Panc1 (cell line): Measurements from ENCODE around the gene NPPC. TPM values are rescaled to one million over a fixed set of nuclear protein-coding genes. Genes with fewer than 3 reads are reported as not detected.

Experiments used
- ATAC-seq: fragments of 200-7000 bp; cut with Tn5 transposase; 2 replicates; pipeline ENCODE4 v1.9.1; 2020; ENCODE audit warnings: mild to moderate bottlenecking, moderate library complexity
- BruUV-seq: library from RNA; stranded (reverse); fragments of 400-500 nt; replicated peaks from 2 replicates; lab custom pipeline; 2021; lab: Mats Ljungman, UMichigan
- CTCF ChIA-PET: fragments of 300-600 bp; sonication (Branson Sonifier 250); formaldehyde crosslinking; loops from one replicate; lab custom pipeline; 2022; ENCODE audit warnings: antibody characterized with exemption; lab: Charles Lee
- POLR2A ChIA-PET: fragments of 300-600 bp; sonication (Branson Sonifier 250); formaldehyde crosslinking; loops from one replicate; lab custom pipeline; 2022; ENCODE audit warnings: antibody characterized with exemption; lab: Charles Lee
- DNase-seq: peaks from one replicate; pipeline ENCODE4 v3.0.0-alpha.2; 2010; ENCODE audit warnings: low read depth, low spot score
- H3K27ac ChIP-seq: 2 replicates; pipeline ENCODE4 v1.5.1; 2011; ENCODE audit warnings: mild to moderate bottlenecking, low read length, inconsistent platforms
- H3K27me3 ChIP-seq: fragments of 200-500 bp; sonication (Bioruptor generic); 2 replicates; pipeline ENCODE4 v1.6.0; 2014; ENCODE audit warnings: low read length, inconsistent platforms; ENCODE audit not compliant: control insufficient read depth, insufficient read depth
- H3K36me3 ChIP-seq: fragments of 200-500 bp; sonication (Bioruptor generic); 2 replicates; pipeline ENCODE4 v1.5.1; 2014; ENCODE audit warnings: inconsistent platforms, mild to moderate bottlenecking, low read length, moderate library complexity; ENCODE audit not compliant: control insufficient read depth, insufficient read depth
- H3K4me1 ChIP-seq: 2 replicates; pipeline ENCODE4 v1.5.1; 2011; ENCODE audit warnings: inconsistent platforms, mild to moderate bottlenecking, low read length, moderate library complexity; ENCODE audit not compliant: control insufficient read depth, insufficient read depth
- H3K4me3 ChIP-seq, 2 experiments: 2 replicates each; pipeline ENCODE4 v1.5.1; 2011 to 2012; ENCODE audit warnings: low read depth in 2 of 2, low read length in 2 of 2, mild to moderate bottlenecking in 2 of 2, inconsistent platforms in 1 of 2, moderate library complexity in 1 of 2
- H3K9me3 ChIP-seq: fragments of 200-500 bp; sonication (Bioruptor generic); 2 replicates; pipeline ENCODE4 v1.5.1; 2014; ENCODE audit warnings: low read depth, mild to moderate bottlenecking, inconsistent platforms, low read length, moderate library complexity; ENCODE audit not compliant: control insufficient read depth, insufficient read depth
- POLR2AphosphoS5 ChIP-seq: IDR thresholded peaks from 2 replicates; pipeline ENCODE4 v1.6.1; 2012; ENCODE audit warnings: mild to moderate bottlenecking, low read depth, low read length, moderate library complexity
- SIN3A ChIP-seq: IDR thresholded peaks from 2 replicates; pipeline ENCODE4 v1.6.1; 2012; ENCODE audit warnings: low read depth, mild to moderate bottlenecking, low read length, moderate library complexity, borderline replicate concordance; ENCODE audit not compliant: insufficient read depth
- TCF7L2 ChIP-seq: IDR thresholded peaks from 2 replicates; pipeline ENCODE4 v1.6.1; 2011; ENCODE audit warnings: mild to moderate bottlenecking, low read depth, low read length, inconsistent platforms
- in situ Hi-C: cut with HindIII; loops from 2 replicates; pipeline ENCODE4 v1.10.0; 2016; ENCODE audit warnings: low sequenced_read_pairs, low pct_unique_long_range_greater_than_20kb
- intact Hi-C: fragments of 100-400 bp; cut with micrococcal nuclease; formaldehyde crosslinking; loops from one replicate; pipeline ENCODE4 v1.10.0; 2022; ENCODE audit not compliant: unreplicated experiment
- total RNA-seq: library from RNA; stranded (reverse); gene quantifications from one replicate; pipeline ENCODE4 v1.2.1, GENCODE V29; 2021; ENCODE audit not compliant: unreplicated experiment
- TF ChIP-seq, protein P1 (sequence below): fragments of 450-650 bp; IDR thresholded peaks from 2 replicates; pipeline ENCODE4 v1.5.1; 2017; ENCODE audit warnings: mild to moderate bottlenecking
- TF ChIP-seq, protein P2 (sequence below), 2 experiments: IDR thresholded peaks; 2 replicates each; pipeline ENCODE4 v1.6.1; 2011 to 2012; ENCODE audit warnings: low read depth in 2 of 2, control low read depth in 1 of 2, low read length in 1 of 2, mild to moderate bottlenecking in 1 of 2, moderate library complexity in 1 of 2; ENCODE audit not compliant: insufficient read depth in 1 of 2

Gene NPPC
- total RNA-seq, 1 experiment from 2014 or later, result 1.1 TPM

DNA sequence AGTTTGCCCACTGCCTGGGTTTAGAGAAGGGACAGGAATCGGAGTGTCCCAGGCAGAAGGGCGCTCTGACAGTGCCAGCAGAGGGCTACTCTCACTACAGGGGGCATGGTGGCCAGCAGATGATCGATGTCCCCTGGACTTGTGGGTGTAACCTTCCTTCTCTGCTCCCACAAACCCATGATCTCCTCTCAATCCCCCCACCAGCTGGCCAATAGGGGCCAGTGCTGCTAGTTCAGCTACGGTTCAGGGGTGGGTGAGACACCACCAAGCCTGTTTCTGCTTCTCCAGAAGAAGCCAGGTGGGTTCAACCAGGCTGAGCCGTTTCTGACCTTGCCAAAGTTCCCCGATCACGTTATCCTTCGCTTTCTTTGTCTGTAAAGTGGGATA lies 1.3 kb downstream of the NPPC start:
- in situ Hi-C loops, result no loop called here
- Histone ChIP-seq H3K4me1 (peaks cover 4% of the 10 kb centered on the region; the same call in 1 of the 2 replicates), H3K4me3 (peak overlapping the region; percentile 45 to 52), H3K36me3 (no peaks in the 10 kb centered on the region), H3K27me3 (no peaks in the 10 kb centered on the region; the same call in 1 of the 2 replicates), H3K9me3 (no peaks in the 10 kb centered on the region), H3K27ac (peak overlapping the region; percentile 17; the same call in 1 of the 2 replicates)
- DNase-seq, result no peak
- TF ChIP-seq TCF7L2 (no peak), SIN3A (no peak), POLR2AphosphoS5 (no peak)
- TF ChIP-seq, protein P1, sequence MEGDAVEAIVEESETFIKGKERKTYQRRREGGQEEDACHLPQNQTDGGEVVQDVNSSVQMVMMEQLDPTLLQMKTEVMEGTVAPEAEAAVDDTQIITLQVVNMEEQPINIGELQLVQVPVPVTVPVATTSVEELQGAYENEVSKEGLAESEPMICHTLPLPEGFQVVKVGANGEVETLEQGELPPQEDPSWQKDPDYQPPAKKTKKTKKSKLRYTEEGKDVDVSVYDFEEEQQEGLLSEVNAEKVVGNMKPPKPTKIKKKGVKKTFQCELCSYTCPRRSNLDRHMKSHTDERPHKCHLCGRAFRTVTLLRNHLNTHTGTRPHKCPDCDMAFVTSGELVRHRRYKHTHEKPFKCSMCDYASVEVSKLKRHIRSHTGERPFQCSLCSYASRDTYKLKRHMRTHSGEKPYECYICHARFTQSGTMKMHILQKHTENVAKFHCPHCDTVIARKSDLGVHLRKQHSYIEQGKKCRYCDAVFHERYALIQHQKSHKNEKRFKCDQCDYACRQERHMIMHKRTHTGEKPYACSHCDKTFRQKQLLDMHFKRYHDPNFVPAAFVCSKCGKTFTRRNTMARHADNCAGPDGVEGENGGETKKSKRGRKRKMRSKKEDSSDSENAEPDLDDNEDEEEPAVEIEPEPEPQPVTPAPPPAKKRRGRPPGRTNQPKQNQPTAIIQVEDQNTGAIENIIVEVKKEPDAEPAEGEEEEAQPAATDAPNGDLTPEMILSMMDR, result no peak
- TF ChIP-seq, protein P2, sequence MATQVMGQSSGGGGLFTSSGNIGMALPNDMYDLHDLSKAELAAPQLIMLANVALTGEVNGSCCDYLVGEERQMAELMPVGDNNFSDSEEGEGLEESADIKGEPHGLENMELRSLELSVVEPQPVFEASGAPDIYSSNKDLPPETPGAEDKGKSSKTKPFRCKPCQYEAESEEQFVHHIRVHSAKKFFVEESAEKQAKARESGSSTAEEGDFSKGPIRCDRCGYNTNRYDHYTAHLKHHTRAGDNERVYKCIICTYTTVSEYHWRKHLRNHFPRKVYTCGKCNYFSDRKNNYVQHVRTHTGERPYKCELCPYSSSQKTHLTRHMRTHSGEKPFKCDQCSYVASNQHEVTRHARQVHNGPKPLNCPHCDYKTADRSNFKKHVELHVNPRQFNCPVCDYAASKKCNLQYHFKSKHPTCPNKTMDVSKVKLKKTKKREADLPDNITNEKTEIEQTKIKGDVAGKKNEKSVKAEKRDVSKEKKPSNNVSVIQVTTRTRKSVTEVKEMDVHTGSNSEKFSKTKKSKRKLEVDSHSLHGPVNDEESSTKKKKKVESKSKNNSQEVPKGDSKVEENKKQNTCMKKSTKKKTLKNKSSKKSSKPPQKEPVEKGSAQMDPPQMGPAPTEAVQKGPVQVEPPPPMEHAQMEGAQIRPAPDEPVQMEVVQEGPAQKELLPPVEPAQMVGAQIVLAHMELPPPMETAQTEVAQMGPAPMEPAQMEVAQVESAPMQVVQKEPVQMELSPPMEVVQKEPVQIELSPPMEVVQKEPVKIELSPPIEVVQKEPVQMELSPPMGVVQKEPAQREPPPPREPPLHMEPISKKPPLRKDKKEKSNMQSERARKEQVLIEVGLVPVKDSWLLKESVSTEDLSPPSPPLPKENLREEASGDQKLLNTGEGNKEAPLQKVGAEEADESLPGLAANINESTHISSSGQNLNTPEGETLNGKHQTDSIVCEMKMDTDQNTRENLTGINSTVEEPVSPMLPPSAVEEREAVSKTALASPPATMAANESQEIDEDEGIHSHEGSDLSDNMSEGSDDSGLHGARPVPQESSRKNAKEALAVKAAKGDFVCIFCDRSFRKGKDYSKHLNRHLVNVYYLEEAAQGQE (IDR thresholded peaks at IDR 0.05; ENCODE audit: insufficient read depth in 1 of 2, low read depth in 2 of 2, low read length in 1 of 2), result no peak
- ChIA-PET POLR2A (no interaction called here), CTCF (interaction anchor here (1.2 to 1.3 kb wide), 3 partner anchors 217 to 402 kb away, joined by 3 to 9 read pairs (median 6); no protein-coding TSS in a partner anchor)
- ATAC-seq, result peak; percentile 18
- intact Hi-C loops, result loop anchor here (2.0 to 5.0 kb wide), 2 partner anchors 217 to 402 kb away; no protein-coding TSS in a partner anchor
- BruUV-seq, result no TSS peak

DNA sequence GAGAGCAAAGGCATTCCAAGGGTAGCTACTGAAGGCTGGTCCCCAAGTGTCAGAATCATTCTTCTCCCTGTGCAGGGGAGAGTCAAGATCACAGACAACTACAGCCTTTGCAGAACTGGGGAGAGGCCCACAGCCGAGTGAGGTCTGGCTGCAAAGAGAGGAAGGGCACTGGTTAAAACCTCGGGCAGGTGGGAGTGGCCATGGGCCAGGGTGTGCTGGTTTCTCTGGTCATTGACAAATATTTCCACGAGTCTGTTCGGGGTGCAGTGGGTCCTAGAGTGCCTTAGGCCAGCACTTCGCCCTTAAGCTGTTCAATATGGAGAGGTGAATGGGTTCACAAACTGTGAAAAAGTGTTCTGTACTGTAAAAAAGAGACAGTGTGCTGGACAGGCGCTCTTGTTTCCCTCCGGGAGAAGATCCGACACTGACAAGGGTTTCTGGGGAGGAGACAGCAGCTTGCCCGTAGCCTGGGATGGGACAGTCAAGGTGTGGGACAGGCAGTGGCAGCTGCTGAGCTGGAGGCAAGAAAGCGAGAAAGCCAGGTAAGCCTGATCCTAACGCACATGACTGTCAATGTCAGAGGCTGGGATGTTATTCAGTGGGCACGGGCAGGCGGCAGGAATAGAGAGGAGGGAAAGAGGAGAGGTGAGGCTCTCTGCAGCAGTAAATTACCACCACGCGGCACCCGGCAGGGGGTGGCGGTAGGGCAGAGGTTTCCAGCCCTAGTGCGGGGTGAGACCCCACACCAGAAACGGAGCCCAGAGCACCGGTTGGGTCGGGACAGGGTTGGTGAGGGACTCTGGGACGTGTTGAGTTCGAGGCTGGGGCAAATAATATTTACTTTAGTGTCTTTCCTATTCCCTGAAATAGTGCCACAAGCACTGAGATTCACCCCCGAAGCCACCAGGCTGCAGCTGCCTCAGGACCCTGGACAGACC lies 2.0 kb downstream of the NPPC start:
- H3K27me3 ChIP-seq, result no peaks in the 10 kb centered on the region; the same call in 1 of the 2 replicates
- no peaks in the 10 kb centered on the region for H3K36me3 ChIP-seq
- no peak for DNase-seq
- intact Hi-C loops (loop anchor here (2.0 kb wide), 1 partner anchor 403 kb away; no protein-coding TSS in a partner anchor), in situ Hi-C loops (no loop called here)
- peak overlapping the region in 1 of 2 experiments; percentile 52; a peak in 1 of 4 replicates for H3K4me3 ChIP-seq
- H3K4me1 ChIP-seq, result peaks cover 4% of the 10 kb centered on the region; the same call in 1 of the 2 replicates
- TF ChIP-seq TCF7L2, result no peak
- no peak for TF ChIP-seq SIN3A
- TF ChIP-seq, protein P2 (IDR thresholded peaks at IDR 0.05; ENCODE audit: insufficient read depth in 1 of 2, low read depth in 2 of 2, low read length in 1 of 2), result no peak
- TF ChIP-seq, protein P1, result no peak
- TF ChIP-seq POLR2AphosphoS5, result no peak
- no peak for ATAC-seq
- BruUV-seq, result no TSS peak
- POLR2A ChIA-PET, result no interaction called here
- H3K9me3 ChIP-seq, result no peaks in the 10 kb centered on the region
- CTCF ChIA-PET, result interaction anchor here (0.9 to 1.3 kb wide), 2 partner anchors 218 to 506 kb away, joined by 4 to 9 read pairs; no protein-coding TSS in a partner anchor
- H3K27ac ChIP-seq, result no peak overlapping the region
